ENCODE results near the gene TRAK2.

DNA sequence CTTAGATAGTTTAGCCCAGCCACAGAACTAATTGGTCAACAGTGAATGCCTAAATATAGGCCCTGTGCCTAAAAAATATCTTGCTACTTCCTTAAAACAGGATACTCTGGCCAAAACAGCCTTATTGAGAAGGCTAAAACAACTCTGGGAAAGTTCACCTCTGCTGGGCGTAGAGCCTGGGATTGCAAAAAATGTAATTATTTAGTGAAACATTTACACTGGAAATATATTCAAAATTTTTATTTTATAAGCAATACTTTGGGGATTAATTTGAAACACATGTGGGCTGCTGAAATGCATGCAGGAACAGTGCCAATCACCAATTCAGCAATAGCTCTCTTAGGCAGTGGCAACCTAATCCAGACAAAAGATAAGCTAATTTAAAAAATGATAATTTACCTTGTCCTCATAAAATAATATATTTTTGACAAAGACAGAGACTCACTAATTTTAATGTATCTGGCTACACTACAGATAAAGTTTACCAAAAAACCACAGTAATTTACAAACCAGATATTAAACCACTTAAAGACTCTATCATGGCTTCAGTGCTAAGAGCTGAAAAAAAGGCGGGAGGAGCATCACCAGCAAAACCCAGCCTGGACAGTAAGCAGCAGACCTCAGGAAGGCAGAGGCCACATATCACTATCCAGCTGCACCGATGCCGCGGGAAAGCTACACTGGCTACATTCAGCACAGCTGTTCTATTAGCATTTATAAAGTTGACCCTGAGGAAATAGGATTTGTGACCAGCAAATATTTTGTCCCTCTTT is 18.5 kb downstream of the TRAK2 start:
- TF ChIP-seq, protein P1, sequence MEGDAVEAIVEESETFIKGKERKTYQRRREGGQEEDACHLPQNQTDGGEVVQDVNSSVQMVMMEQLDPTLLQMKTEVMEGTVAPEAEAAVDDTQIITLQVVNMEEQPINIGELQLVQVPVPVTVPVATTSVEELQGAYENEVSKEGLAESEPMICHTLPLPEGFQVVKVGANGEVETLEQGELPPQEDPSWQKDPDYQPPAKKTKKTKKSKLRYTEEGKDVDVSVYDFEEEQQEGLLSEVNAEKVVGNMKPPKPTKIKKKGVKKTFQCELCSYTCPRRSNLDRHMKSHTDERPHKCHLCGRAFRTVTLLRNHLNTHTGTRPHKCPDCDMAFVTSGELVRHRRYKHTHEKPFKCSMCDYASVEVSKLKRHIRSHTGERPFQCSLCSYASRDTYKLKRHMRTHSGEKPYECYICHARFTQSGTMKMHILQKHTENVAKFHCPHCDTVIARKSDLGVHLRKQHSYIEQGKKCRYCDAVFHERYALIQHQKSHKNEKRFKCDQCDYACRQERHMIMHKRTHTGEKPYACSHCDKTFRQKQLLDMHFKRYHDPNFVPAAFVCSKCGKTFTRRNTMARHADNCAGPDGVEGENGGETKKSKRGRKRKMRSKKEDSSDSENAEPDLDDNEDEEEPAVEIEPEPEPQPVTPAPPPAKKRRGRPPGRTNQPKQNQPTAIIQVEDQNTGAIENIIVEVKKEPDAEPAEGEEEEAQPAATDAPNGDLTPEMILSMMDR (IDR thresholded peaks at IDR 0.05) = no peak
- no peak for TF ChIP-seq POLR2A (IDR thresholded peaks at IDR 0.05)
- TF ChIP-seq POLR2AphosphoS5 (IDR thresholded peaks at IDR 0.05) = no peak
